ENCODE data around the gene VGLL2. TPM values are rescaled to one million over a fixed set of nuclear protein-coding genes. Genes with fewer than 3 reads are reported as not detected.

VGLL2 gene
- total RNA-seq, 2 experiments from 2014 or later, result not detected

DNA sequence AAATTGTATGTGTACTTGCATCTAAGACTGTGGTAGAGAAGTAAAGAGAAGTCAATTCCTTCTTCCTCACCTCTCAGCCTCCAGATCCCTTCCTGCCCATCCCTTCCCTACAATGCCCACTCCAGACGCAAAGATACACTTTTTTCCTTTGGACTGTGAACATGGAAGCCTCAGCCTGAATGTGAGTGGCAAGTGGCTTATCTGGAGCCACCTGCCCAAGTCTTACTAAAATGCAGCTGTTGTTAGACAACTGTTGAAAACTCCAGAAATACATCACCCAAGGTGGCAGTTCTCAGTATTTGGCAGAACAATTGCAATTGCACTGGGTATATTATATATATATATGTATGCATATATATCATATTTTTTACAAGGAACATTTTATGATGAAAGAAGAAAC is 7.5 kb downstream of the VGLL2 start:
- H3K36me3 Mint-ChIP-seq (ENCODE audit: low read depth), result no peaks in the 10 kb centered on the region
- intact Hi-C loops (cut with DNase I, micrococcal nuclease), result no loop called here
- peaks cover 35 to 68% of the 10 kb centered on the region in 2 experiments for H3K27me3 ChIP-seq (ENCODE audit: control insufficient read depth in 1 of 2, insufficient read depth in 2 of 2, low read length in 2 of 2)
- TF ChIP-seq, protein P1, sequence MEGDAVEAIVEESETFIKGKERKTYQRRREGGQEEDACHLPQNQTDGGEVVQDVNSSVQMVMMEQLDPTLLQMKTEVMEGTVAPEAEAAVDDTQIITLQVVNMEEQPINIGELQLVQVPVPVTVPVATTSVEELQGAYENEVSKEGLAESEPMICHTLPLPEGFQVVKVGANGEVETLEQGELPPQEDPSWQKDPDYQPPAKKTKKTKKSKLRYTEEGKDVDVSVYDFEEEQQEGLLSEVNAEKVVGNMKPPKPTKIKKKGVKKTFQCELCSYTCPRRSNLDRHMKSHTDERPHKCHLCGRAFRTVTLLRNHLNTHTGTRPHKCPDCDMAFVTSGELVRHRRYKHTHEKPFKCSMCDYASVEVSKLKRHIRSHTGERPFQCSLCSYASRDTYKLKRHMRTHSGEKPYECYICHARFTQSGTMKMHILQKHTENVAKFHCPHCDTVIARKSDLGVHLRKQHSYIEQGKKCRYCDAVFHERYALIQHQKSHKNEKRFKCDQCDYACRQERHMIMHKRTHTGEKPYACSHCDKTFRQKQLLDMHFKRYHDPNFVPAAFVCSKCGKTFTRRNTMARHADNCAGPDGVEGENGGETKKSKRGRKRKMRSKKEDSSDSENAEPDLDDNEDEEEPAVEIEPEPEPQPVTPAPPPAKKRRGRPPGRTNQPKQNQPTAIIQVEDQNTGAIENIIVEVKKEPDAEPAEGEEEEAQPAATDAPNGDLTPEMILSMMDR (IDR thresholded peaks at IDR 0.05), result no peak
- H3K4me1 ChIP-seq (ENCODE audit: insufficient read depth, low read length), result peaks cover 5% of the 10 kb centered on the region
- no peak overlapping the region for H3K4me3 Mint-ChIP-seq
- peaks cover 73% of the 10 kb centered on the region for H3K27me3 Mint-ChIP-seq
- H3K9me3 ChIP-seq (ENCODE audit: control insufficient read depth in 1 of 2, insufficient read depth in 1 of 2, low read length in 2 of 2), result peaks cover 0 to 12% of the 10 kb centered on the region in 2 experiments
- H3K9me3 Mint-ChIP-seq, result no peaks in the 10 kb centered on the region
- DNase-seq (no peak), ATAC-seq (ENCODE audit: poor library complexity) (no peak)
- ChIA-PET POLR2A (no interaction called here), CTCF (no interaction called here)
- peaks cover 4% of the 10 kb centered on the region for H3K4me1 Mint-ChIP-seq (ENCODE audit: low read depth)
- H3K4me3 ChIP-seq (ENCODE audit: low read length), result no peak overlapping the region
- H3K27ac Mint-ChIP-seq, result no peak overlapping the region
- no peak overlapping the region for H3K27ac ChIP-seq (ENCODE audit: low read depth in 1 of 2, low read length in 2 of 2)
- H3K36me3 ChIP-seq (ENCODE audit: insufficient read depth, low read length), result no peaks in the 10 kb centered on the region

DNA sequence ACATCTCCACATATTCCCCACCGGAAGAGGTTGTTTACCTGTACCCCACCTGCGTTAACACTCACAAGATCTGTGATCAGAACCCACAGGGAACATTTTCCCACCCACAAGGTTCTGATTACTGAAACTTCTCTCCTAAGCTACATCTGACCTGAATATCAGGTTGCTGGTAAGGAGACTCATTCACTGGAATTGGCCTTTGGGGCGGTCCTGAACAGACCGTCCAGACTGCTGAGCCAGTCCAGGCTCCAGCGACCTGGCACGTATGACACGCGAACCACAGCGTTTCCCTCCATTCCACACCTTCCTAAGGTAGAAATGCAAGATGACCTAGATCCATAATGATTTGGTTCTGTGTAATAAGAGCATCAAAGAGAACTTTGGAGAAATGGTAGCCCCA is 9.8 kb downstream of the VGLL2 start:
- no peaks in the 10 kb centered on the region for H3K9me3 Mint-ChIP-seq
- ChIA-PET POLR2A (no interaction called here), CTCF (no interaction called here)
- Histone ChIP-seq H3K27me3 (ENCODE audit: control insufficient read depth in 1 of 2, insufficient read depth in 2 of 2, low read length in 2 of 2) (peaks cover 22 to 48% of the 10 kb centered on the region in 2 experiments), H3K36me3 (ENCODE audit: insufficient read depth, low read length) (no peaks in the 10 kb centered on the region), H3K27ac (ENCODE audit: low read depth in 1 of 2, low read length in 2 of 2) (no peak overlapping the region), H3K4me1 (ENCODE audit: insufficient read depth, low read length) (peaks cover 1% of the 10 kb centered on the region), H3K4me3 (ENCODE audit: low read length) (no peak overlapping the region), H3K9me3 (ENCODE audit: control insufficient read depth in 1 of 2, insufficient read depth in 1 of 2, low read length in 2 of 2) (peaks cover 0 to 2% of the 10 kb centered on the region in 2 experiments)
- H3K27ac Mint-ChIP-seq, result no peak overlapping the region
- intact Hi-C loops (cut with DNase I, micrococcal nuclease), result no loop called here
- ATAC-seq (ENCODE audit: poor library complexity) (no peak), DNase-seq (no peak)
- H3K27me3 Mint-ChIP-seq, result peaks cover 53% of the 10 kb centered on the region
- no peaks in the 10 kb centered on the region for H3K36me3 Mint-ChIP-seq (ENCODE audit: low read depth)
- TF ChIP-seq, protein P1 (IDR thresholded peaks at IDR 0.05), result no peak
- H3K4me3 Mint-ChIP-seq, result no peak overlapping the region
- H3K4me1 Mint-ChIP-seq (ENCODE audit: low read depth), result no peaks in the 10 kb centered on the region

DNA sequence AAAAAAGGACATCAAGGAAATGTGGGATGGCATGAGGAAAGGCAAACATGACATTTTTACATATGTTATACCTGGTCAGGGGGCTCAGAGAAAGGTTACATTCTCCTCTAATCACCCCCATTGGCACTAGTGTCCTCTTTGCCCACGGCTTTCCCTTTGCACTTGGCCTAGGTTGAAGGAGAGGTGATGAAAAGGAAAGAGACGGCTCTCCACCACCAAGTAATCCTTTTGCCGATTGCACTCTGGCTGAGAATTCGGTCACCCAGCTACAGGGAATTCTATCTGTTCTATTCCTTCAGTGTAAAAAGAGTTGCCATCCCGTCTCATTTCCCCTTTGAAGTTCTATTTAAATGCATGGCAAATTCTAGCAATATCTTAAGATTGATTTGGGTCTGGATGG is 10.4 kb downstream of the VGLL2 start:
- Mint-ChIP-seq H3K27me3 (peaks cover 58% of the 10 kb centered on the region), H3K4me1 (ENCODE audit: low read depth) (no peaks in the 10 kb centered on the region), H3K36me3 (ENCODE audit: low read depth) (no peaks in the 10 kb centered on the region), H3K4me3 (no peak overlapping the region), H3K9me3 (no peaks in the 10 kb centered on the region), H3K27ac (no peak overlapping the region)
- CTCF ChIA-PET, result no interaction called here
- no peaks in the 10 kb centered on the region for H3K36me3 ChIP-seq (ENCODE audit: insufficient read depth, low read length)
- H3K27ac ChIP-seq (ENCODE audit: low read depth in 1 of 2, low read length in 2 of 2), result no peak overlapping the region
- H3K4me3 ChIP-seq (ENCODE audit: low read length), result no peak overlapping the region
- DNase-seq (no peak), ATAC-seq (ENCODE audit: poor library complexity) (no peak)
- H3K4me1 ChIP-seq (ENCODE audit: insufficient read depth, low read length), result no peaks in the 10 kb centered on the region
- H3K27me3 ChIP-seq (ENCODE audit: control insufficient read depth in 1 of 2, insufficient read depth in 2 of 2, low read length in 2 of 2), result peaks cover 21 to 44% of the 10 kb centered on the region in 2 experiments
- POLR2A ChIA-PET, result no interaction called here
- H3K9me3 ChIP-seq (ENCODE audit: control insufficient read depth in 1 of 2, insufficient read depth in 1 of 2, low read length in 2 of 2), result no peaks in the 10 kb centered on the region
- TF ChIP-seq, protein P1 (IDR thresholded peaks at IDR 0.05), result no peak
- intact Hi-C loops (cut with DNase I, micrococcal nuclease), result no loop called here
